Astrocyte (in vitro differentiated cells and primary cell): Measurements from ENCODE around the gene SNX21. TPM values are rescaled to one million over a fixed set of nuclear protein-coding genes. Genes with fewer than 3 reads are reported as not detected.
"Not testable (repeated sequence)": the region's sequence is repeated elsewhere in the genome, so short reads cannot be mapped to it uniquely, and the experiment has no call there.

Source experiments
- DNase-seq: peaks from one replicate; pipeline ENCODE4 v3.0.0-alpha.2; 2010; ENCODE audit warnings: low read depth
- FAIRE-seq: peaks from 2 replicates; lab custom pipeline; 2011; peaks lifted over from hg19 to GRCh38; lab: Jason Lieb, UNC
- H2AFZ ChIP-seq: 2 replicates; pipeline ENCODE4 v1.6.0; 2012; ENCODE audit warnings: low read depth, low read length, inconsistent platforms
- H3K27ac ChIP-seq: 2 replicates; pipeline ENCODE4 v1.5.1; 2011; ENCODE audit warnings: low read depth, low read length, inconsistent platforms
- H3K27me3 ChIP-seq: 2 replicates; pipeline ENCODE4 v1.6.0; 2011; ENCODE audit warnings: low read length, inconsistent platforms; ENCODE audit not compliant: insufficient read depth
- H3K36me3 ChIP-seq: 2 replicates; pipeline ENCODE4 v1.5.1; 2011; ENCODE audit warnings: low read length, inconsistent platforms; ENCODE audit not compliant: insufficient read depth
- H3K4me1 ChIP-seq: 2 replicates; pipeline ENCODE4 v1.5.1; 2011; ENCODE audit warnings: low read length, inconsistent platforms; ENCODE audit not compliant: insufficient read depth
- H3K4me2 ChIP-seq: 2 replicates; pipeline ENCODE4 v1.6.0; 2012; ENCODE audit warnings: low read length, inconsistent platforms
- H3K4me3 ChIP-seq: 2 replicates; pipeline ENCODE4 v1.5.1; 2011; ENCODE audit warnings: low read depth, mild to moderate bottlenecking, low read length, inconsistent platforms; ENCODE audit not compliant: insufficient read depth
- H3K79me2 ChIP-seq: 2 replicates; pipeline ENCODE4 v1.6.0; 2012; ENCODE audit warnings: mild to moderate bottlenecking, low read length, inconsistent platforms; ENCODE audit not compliant: insufficient read depth
- H3K9ac ChIP-seq: 2 replicates; pipeline ENCODE4 v1.6.0; 2012; ENCODE audit warnings: mild to moderate bottlenecking, low read length, inconsistent platforms
- H3K9me3 ChIP-seq: 2 replicates; pipeline ENCODE4 v1.5.1; 2012; ENCODE audit warnings: low read depth, mild to moderate bottlenecking, low read length, inconsistent platforms; ENCODE audit not compliant: insufficient read depth
- H4K20me1 ChIP-seq: 2 replicates; pipeline ENCODE4 v1.6.0; 2012; ENCODE audit warnings: low read length, inconsistent platforms; ENCODE audit not compliant: insufficient read depth
- H3K27ac Mint-ChIP-seq: one replicate; pipeline ENCODE4 v1.8.0; 2021; ENCODE audit warnings: mild to moderate bottlenecking, mixed read lengths; ENCODE audit not compliant: unreplicated experiment
- H3K27me3 Mint-ChIP-seq: one replicate; pipeline ENCODE4 v1.8.0; 2021; ENCODE audit warnings: low read depth, mixed read lengths; ENCODE audit not compliant: unreplicated experiment
- H3K36me3 Mint-ChIP-seq: one replicate; pipeline ENCODE4 v1.8.0; 2021; ENCODE audit warnings: low read depth, mixed read lengths; ENCODE audit not compliant: unreplicated experiment
- H3K4me1 Mint-ChIP-seq: one replicate; pipeline ENCODE4 v1.8.0; 2021; ENCODE audit warnings: low read depth, mixed read lengths; ENCODE audit not compliant: unreplicated experiment
- H3K4me3 Mint-ChIP-seq: one replicate; pipeline ENCODE4 v1.8.0; 2021; ENCODE audit warnings: mild to moderate bottlenecking, moderate library complexity, mixed read lengths; ENCODE audit not compliant: unreplicated experiment
- H3K9me3 Mint-ChIP-seq: one replicate; pipeline ENCODE4 v1.8.0; 2021; ENCODE audit warnings: mild to moderate bottlenecking, mixed read lengths; ENCODE audit not compliant: unreplicated experiment
- CTCF ChIP-seq: IDR thresholded peaks from 2 replicates; pipeline ENCODE4 v1.5.1; 2011; ENCODE audit warnings: low read depth, mild to moderate bottlenecking, inconsistent platforms, low read length, moderate library complexity; ENCODE audit not compliant: insufficient read depth
- EZH2 ChIP-seq: IDR thresholded peaks from 2 replicates; pipeline ENCODE4 v1.6.1; 2012; ENCODE audit warnings: mild to moderate bottlenecking, low read length, inconsistent platforms; ENCODE audit not compliant: insufficient read depth
- total RNA-seq: library from RNA; stranded (reverse); gene quantifications from 2 replicates; pipeline ENCODE4 v1.2.1, GENCODE V29; 2021

Gene SNX21
- total RNA-seq, 1 donor from 2014 or later: 13.3 TPM

GRCh38 chr20:45792317-45793118 is 41.1 kb upstream of the SNX21 start:
- Histone ChIP-seq H3K27ac (peak overlapping the region; percentile 75), H3K79me2 (peaks cover 23% of the 10 kb centered on the region), H3K4me3 (peak overlapping the region; percentile 86), H4K20me1 (no peaks in the 10 kb centered on the region), H3K9me3 (no peaks in the 10 kb centered on the region), H3K9ac (peak overlapping the region; percentile 93), H3K4me1 (peaks cover 12% of the 10 kb centered on the region), H3K27me3 (no peaks in the 10 kb centered on the region), H2AFZ (peak overlapping the region; percentile 97), H3K36me3 (peaks cover 28% of the 10 kb centered on the region), H3K4me2 (peak overlapping the region; percentile 93)
- Mint-ChIP-seq H3K4me1 (peaks cover 6% of the 10 kb centered on the region), H3K4me3 (peak overlapping the region; percentile 98), H3K27me3 (peaks cover 2% of the 10 kb centered on the region), H3K9me3 (no peaks in the 10 kb centered on the region), H3K36me3 (peaks cover 8% of the 10 kb centered on the region), H3K27ac (peak overlapping the region; percentile 84)
- TF ChIP-seq CTCF (no peak), EZH2 (no peak)
- FAIRE-seq: no peak
- DNase-seq: no peak

- Mint-ChIP-seq H3K27ac (no peak overlapping the region), H3K36me3 (peaks cover 10% of the 10 kb centered on the region), H3K9me3 (no peaks in the 10 kb centered on the region), H3K27me3 (no peaks in the 10 kb centered on the region), H3K4me3 (no peak overlapping the region), H3K4me1 (peaks cover 6% of the 10 kb centered on the region)
- Histone ChIP-seq H3K79me2 (peaks cover 23% of the 10 kb centered on the region), H3K4me1 (peaks cover 10% of the 10 kb centered on the region), H3K36me3 (peaks cover 35% of the 10 kb centered on the region), H3K4me2 (no peak overlapping the region), H2AFZ (no peak overlapping the region), H3K9me3 (no peaks in the 10 kb centered on the region), H3K27me3 (no peaks in the 10 kb centered on the region), H3K4me3 (no peak overlapping the region), H3K27ac (no peak overlapping the region), H4K20me1 (peaks cover 6% of the 10 kb centered on the region), H3K9ac (no peak overlapping the region)
- TF ChIP-seq EZH2 (no peak), CTCF (no peak)
- FAIRE-seq: no peak
- no peak for DNase-seq
Observed at GRCh38 chr20:45796337-45797065, 37.1 kb upstream of the SNX21 start.

GRCh38 chr20:45797510-45797909 is 36.1 kb upstream of the SNX21 start:
- FAIRE-seq, H3K4me2 ChIP-seq, DNase-seq, H3K4me1 Mint-ChIP-seq, H3K9me3 Mint-ChIP-seq, H4K20me1 ChIP-seq, H3K9ac ChIP-seq, H3K27ac ChIP-seq, H3K4me3 ChIP-seq, H3K4me1 ChIP-seq, H3K4me3 Mint-ChIP-seq, H3K27me3 ChIP-seq, H2AFZ ChIP-seq, H3K27me3 Mint-ChIP-seq, H3K9me3 ChIP-seq, H3K27ac Mint-ChIP-seq: not testable (repeated sequence)
- H3K36me3 ChIP-seq: peaks cover 45% of the 10 kb centered on the region
- H3K36me3 Mint-ChIP-seq: peaks cover 14% of the 10 kb centered on the region
- H3K79me2 ChIP-seq: peaks cover 12% of the 10 kb centered on the region

- H2AFZ ChIP-seq: not testable (repeated sequence)
- peaks cover 16% of the 10 kb centered on the region for H3K36me3 Mint-ChIP-seq
Observed at GRCh38 chr20:45797955-45798354, 35.6 kb upstream of the SNX21 start.

More at GRCh38 chr20:45797955-45798354, 35.6 kb upstream of the SNX21 start:
- H3K27me3 ChIP-seq, DNase-seq, H3K4me1 Mint-ChIP-seq, H3K4me3 ChIP-seq, H3K9me3 Mint-ChIP-seq, H4K20me1 ChIP-seq, H3K9ac ChIP-seq, H3K79me2 ChIP-seq, FAIRE-seq, H3K4me1 ChIP-seq, H3K27ac Mint-ChIP-seq, H3K27me3 Mint-ChIP-seq, H3K9me3 ChIP-seq, H3K4me3 Mint-ChIP-seq, H3K4me2 ChIP-seq, H3K27ac ChIP-seq: not testable (repeated sequence)
- peaks cover 49% of the 10 kb centered on the region for H3K36me3 ChIP-seq
